ENCODE measurements around the gene ACAA1.
A peak's percentile ranks its signal among the peaks of the same experiment; 100 is the strongest.
"Not testable (repeated sequence)": the region's sequence is repeated elsewhere in the genome, so short reads cannot be mapped to it uniquely, and the experiment has no call there.

The ACAA1 gene

GRCh38 chr3:38100498-38100897 is 36.4 kb downstream of the ACAA1 start:
- no peak for DNase-seq

- no peak for DNase-seq
These were observed 37.4 kb downstream of the ACAA1 start for GRCh38 chr3:38099518-38099917.

GRCh38 chr3:38098376-38098723 is 38.6 kb downstream of the ACAA1 start:
- DNase-seq = no peak

- no peak for DNase-seq
These were observed 39.2 kb downstream of the ACAA1 start for GRCh38 chr3:38097446-38098375.

- DNase-seq = no peak
These were observed 41.1 kb downstream of the ACAA1 start for GRCh38 chr3:38095669-38096483.

GRCh38 chr3:38094999-38095398 is 41.9 kb downstream of the ACAA1 start:
- no peak for DNase-seq

- DNase-seq = no peak
These were observed 46.5 kb downstream of the ACAA1 start for GRCh38 chr3:38090453-38090852.

GRCh38 chr3:38089163-38089562 is 47.8 kb downstream of the ACAA1 start:
- DNase-seq = no peak

GRCh38 chr3:38088126-38089078 is 48.5 kb downstream of the ACAA1 start:
- no peak for DNase-seq

GRCh38 chr3:38087278-38087677 is 49.6 kb downstream of the ACAA1 start:
- not testable (repeated sequence) for DNase-seq

- DNase-seq = no peak
These were observed 50.4 kb downstream of the ACAA1 start for GRCh38 chr3:38086496-38086895.

GRCh38 chr3:38085943-38086324 is 51.0 kb downstream of the ACAA1 start:
- no peak for DNase-seq

GRCh38 chr3:38085311-38085942 is 51.5 kb downstream of the ACAA1 start:
- DNase-seq = no peak

GRCh38 chr3:38084334-38085310 is 52.3 kb downstream of the ACAA1 start:
- peak; percentile 28 for DNase-seq

- no peak for DNase-seq
These were observed 53.0 kb downstream of the ACAA1 start for GRCh38 chr3:38083871-38084333.

GRCh38 chr3:38083254-38083653 is 53.7 kb downstream of the ACAA1 start:
- DNase-seq = not testable (repeated sequence)

GRCh38 chr3:38082296-38082695 is 54.6 kb downstream of the ACAA1 start:
- not testable (repeated sequence) for DNase-seq

GRCh38 chr3:38077073-38077472 is 59.9 kb downstream of the ACAA1 start:
- DNase-seq = not testable (repeated sequence)

All from activated naive CD4-positive, alpha-beta T cell treated with anti-CD3 and anti-CD28 coated beads, Interleukin-2, amount 50 U/mL, for 16 hours (primary cell).